Right atrium auricular region (tissue), 2 donors: Measurements from ENCODE around the gene PLEKHM3. TPM values are rescaled to one million over a fixed set of nuclear protein-coding genes. Genes with fewer than 3 reads are reported as not detected.
A peak's percentile ranks its signal among the peaks of the same experiment; 100 is the strongest.

Experiments
- DNase-seq: peaks from one replicate; pipeline ENCODE4 v3.0.0-alpha.2; 2019; ENCODE audit warnings: low spot score
- H3K27ac ChIP-seq, 2 donors: fragments of 200-600 bp; sonication (generic); 1 replicate in 1 of 2; 2 replicates in 1 of 2; pipeline ENCODE4 v1.5.1; 2016 to 2019
- H3K27me3 ChIP-seq, 2 donors: fragments of 200-600 bp; sonication (generic); one replicate each; pipeline versions ENCODE4 v1.5.1 to v1.6.0; 2017 to 2019
- H3K36me3 ChIP-seq: fragments of 200-600 bp; sonication (generic); one replicate; pipeline ENCODE4 v1.5.1; 2016
- H3K4me1 ChIP-seq, 2 donors: fragments of 200-600 bp; sonication (generic); one replicate each; pipeline versions ENCODE4 v1.5.1 to v1.6.0; 2017 to 2019
- H3K4me3 ChIP-seq, 2 donors: fragments of 200-600 bp; sonication (generic); 1 replicate in 1 of 2; 2 replicates in 1 of 2; pipeline ENCODE4 v1.5.1; 2017 to 2019; ENCODE audit warnings: mild to moderate bottlenecking in 1 of 2, moderate library complexity in 1 of 2
- H3K9me3 ChIP-seq, 2 donors: fragments of 200-600 bp; sonication (generic); one replicate each; pipeline ENCODE4 v1.5.1; 2019
- CTCF ChIP-seq, 2 donors: fragments of 200-600 bp; sonication (generic); IDR thresholded peaks; one replicate each; pipeline ENCODE4 v1.5.1; 2019; ENCODE audit warnings: antibody characterized with exemption in 2 of 2
- total RNA-seq, 2 donors: library from RNA; depleted of rRNA; stranded (reverse); fragments of >200 nt; gene quantifications; one replicate each; pipeline ENCODE4 v1.1.0, GENCODE V29; 2016

The PLEKHM3 gene
- total RNA-seq, 2 donors from 2014 or later: 14.9 to 20.0 TPM

GRCh38 chr2:207807516-207807915, 217.8 kb downstream of the PLEKHM3 start:
- no peaks in the 10 kb centered on the region for H3K9me3 ChIP-seq
- H3K27me3 ChIP-seq: no peaks in the 10 kb centered on the region
- no peak for TF ChIP-seq CTCF (IDR thresholded peaks at IDR 0.05)
- H3K27ac ChIP-seq: no peak overlapping the region
- peaks cover 0 to 13% of the 10 kb centered on the region in 2 donors for H3K4me1 ChIP-seq
- no peaks in the 10 kb centered on the region for H3K36me3 ChIP-seq
- no peak for DNase-seq
- H3K4me3 ChIP-seq: no peak overlapping the region

DNA sequence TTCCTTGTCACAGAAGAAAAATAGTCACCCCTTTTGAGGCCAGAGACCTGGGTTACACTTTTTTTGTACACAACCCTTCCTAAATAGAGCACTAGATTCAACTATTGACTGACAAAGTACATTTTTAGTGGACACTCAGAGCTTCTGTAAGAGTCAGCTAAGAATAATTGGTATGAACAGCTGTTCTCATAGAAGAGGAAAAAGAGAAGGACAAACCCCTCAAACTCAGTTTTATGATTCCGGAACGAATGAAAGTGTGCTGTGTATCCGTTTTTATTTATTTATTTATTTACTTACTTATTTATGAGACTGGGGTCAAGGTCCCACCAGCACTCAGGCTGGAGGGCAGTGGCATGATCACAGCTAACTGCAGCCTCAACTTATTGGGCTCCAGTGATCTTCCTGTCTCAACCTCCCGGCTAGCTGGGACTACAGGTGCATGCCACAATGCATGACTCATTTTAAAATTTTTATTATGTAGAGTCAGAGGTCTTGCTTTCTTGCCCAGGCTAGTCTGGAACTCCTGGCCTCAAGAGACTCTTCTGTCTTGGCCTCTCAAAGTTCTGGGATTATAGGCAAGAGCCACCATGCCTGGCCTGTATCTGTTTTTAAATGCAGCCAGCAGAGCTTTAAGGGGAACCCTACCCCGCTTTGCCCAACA, 219.6 kb downstream of the PLEKHM3 start:
- no peak overlapping the region for H3K27ac ChIP-seq
- no peak for DNase-seq
- no peaks in the 10 kb centered on the region for H3K36me3 ChIP-seq
- H3K4me3 ChIP-seq: no peak overlapping the region
- TF ChIP-seq CTCF (IDR thresholded peaks at IDR 0.05): no peak
- no peaks in the 10 kb centered on the region for H3K9me3 ChIP-seq
- H3K27me3 ChIP-seq: no peaks in the 10 kb centered on the region
- H3K4me1 ChIP-seq: peaks cover 0 to 6% of the 10 kb centered on the region in 2 donors

- no peak overlapping the region for H3K4me3 ChIP-seq
- no peak overlapping the region for H3K27ac ChIP-seq
- no peaks in the 10 kb centered on the region for H3K36me3 ChIP-seq
- TF ChIP-seq CTCF (IDR thresholded peaks at IDR 0.05): no peak
- H3K4me1 ChIP-seq: no peaks in the 10 kb centered on the region
- no peaks in the 10 kb centered on the region for H3K27me3 ChIP-seq
- H3K9me3 ChIP-seq: no peaks in the 10 kb centered on the region
- DNase-seq: no peak
These were observed 222.7 kb downstream of the PLEKHM3 start for GRCh38 chr2:207802650-207803049.

DNA sequence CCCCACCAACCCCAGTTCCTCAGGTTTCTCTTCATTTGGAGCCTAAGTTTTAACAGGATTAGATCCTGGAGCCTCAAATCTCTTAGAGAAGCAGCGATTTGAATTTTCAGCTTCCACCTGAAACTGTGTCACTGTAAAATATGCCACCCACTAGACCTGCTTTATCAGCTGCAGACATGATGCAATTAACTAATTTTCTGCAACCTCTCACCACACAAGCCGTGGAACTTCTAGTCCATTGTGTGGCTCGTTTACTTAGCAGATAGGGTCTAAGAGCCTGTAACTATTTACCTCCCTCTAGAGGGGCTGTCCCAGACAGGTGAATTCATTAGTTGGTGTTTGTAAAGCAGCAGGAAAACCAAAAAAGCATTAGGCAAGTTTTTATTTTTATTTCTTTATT, 224.1 kb downstream of the PLEKHM3 start:
- H3K36me3 ChIP-seq: no peaks in the 10 kb centered on the region
- H3K27ac ChIP-seq: no peak overlapping the region
- no peaks in the 10 kb centered on the region for H3K9me3 ChIP-seq
- DNase-seq: no peak
- no peaks in the 10 kb centered on the region for H3K27me3 ChIP-seq
- peaks cover 0 to 9% of the 10 kb centered on the region in 2 donors for H3K4me1 ChIP-seq
- no peak for TF ChIP-seq CTCF (IDR thresholded peaks at IDR 0.05)
- H3K4me3 ChIP-seq: no peak overlapping the region

DNA sequence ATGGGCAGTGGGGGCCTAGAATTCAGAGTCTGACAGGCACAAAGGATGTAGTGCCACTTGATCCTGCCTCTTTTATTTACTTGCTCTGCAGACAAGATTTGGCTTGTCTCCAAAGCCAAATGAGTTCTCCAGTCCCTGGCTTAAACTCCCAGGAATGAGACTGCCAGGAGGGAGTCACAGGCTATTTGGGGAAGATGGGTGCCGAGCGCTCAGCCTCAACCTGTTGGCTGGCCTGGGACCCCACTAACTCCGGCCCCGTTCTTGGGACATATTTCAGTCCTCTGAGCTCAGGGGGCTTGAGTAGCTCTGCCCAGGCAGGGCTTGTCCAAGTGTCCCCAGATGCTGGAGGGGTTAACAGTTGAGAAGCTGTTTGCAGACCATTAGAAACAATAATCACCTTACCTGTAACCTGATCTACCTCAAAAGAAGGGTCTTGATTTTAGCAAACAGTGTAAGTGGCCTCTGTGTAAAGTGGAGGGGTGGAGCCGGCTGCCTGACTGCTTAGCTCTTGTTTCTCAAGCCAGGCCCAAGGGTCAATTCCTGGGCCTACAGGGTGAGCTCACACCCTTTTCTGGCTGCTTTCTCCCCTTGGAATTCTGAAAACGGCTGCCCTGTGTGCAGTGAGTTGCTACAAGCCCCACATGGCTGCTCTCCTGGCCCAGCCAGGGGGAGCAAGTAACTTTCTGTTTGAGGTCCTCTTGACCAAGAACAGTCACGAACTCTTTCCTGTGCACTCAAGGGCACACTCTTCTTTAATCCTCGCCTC, 228.6 kb downstream of the PLEKHM3 start:
- Histone ChIP-seq H3K27me3 (no peaks in the 10 kb centered on the region), H3K36me3 (no peaks in the 10 kb centered on the region), H3K4me1 (peaks cover 0 to 9% of the 10 kb centered on the region in 2 donors), H3K27ac (no peak overlapping the region), H3K4me3 (no peak overlapping the region), H3K9me3 (no peaks in the 10 kb centered on the region)
- TF ChIP-seq CTCF (IDR thresholded peaks at IDR 0.05): peak in 1 of 2 donors; percentile 18
- DNase-seq: no peak
